ENCODE results near the gene PTDSS2.
A peak's percentile ranks its signal among the peaks of the same experiment; 100 is the strongest.

The PTDSS2 gene

GRCh38 chr11:533586-534395 lies 83.7 kb downstream of the PTDSS2 start:
- no peak for DNase-seq

DNA sequence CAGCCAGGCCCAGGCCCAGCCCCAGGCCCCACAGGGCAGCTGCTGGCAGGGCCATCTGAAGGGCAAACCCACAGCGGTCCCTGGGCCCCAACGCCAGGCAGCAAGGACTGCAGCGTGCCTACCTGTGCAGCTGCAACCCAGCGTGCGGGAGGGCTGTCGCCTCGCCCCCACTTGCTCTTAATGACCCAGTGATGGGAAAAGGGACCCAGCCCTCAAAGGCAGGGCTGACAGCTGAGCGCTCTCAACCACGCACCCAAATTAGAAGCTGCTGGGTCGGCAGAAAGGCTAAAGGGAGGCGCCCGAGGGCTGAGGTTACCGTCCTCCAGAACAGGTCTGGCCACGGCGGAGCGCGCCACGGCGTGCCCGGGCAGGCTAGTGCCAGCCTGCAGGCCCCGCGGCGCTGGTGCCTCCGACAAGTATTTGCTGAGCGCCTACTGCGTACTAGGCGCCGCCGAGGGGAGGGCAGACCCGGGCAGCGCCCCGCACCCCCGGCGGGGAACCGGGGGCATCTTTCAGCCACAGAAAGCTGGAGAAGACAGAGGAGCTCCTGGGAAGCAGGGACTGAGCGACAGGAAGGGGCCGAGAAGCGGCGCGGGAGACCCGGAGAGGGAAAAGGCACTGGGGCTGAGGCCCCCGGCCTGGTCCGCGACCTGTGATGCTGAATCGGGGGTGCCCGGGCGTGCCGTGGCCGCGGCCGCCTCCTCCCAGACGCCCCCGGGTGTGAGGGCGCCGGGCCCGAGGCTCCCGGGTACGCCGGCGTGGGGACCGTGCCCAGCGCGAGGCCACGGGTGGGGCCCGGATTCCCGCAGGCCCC lies 84.5 kb downstream of the PTDSS2 start:
- peak; percentile 50 for DNase-seq

DNA sequence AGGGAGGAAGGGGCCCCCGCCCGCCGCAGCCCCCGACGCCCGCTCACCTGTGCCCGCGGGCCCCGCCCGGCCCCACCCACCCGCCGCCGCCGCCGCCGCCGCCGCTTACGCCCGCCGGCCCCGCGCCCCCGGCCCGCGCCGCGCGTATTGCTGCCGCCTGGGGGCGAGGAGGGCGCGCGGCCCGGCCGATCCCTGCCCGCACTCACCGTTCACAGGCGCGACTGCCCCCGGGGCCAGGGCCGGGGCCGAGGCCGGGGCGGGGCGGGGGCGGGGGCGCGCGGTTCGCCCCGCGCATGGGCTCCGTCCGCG lies 85.1 kb downstream of the PTDSS2 start:
- no peak for DNase-seq

GRCh38 chr11:535519-536454 lies 85.7 kb downstream of the PTDSS2 start, which contains the start of gene HRAS:
HRAS (minus strand) TSS chr11:535576.
- DNase-seq: peak; percentile 95

GRCh38 chr11:536841-537621 lies 87.0 kb downstream of the PTDSS2 start, which contains the start of gene LRRC56:
LRRC56 (plus strand) TSS chr11:537527; CDS start chr11:540685, 3,158 bp downstream.
- DNase-seq: peak; percentile 90

DNA sequence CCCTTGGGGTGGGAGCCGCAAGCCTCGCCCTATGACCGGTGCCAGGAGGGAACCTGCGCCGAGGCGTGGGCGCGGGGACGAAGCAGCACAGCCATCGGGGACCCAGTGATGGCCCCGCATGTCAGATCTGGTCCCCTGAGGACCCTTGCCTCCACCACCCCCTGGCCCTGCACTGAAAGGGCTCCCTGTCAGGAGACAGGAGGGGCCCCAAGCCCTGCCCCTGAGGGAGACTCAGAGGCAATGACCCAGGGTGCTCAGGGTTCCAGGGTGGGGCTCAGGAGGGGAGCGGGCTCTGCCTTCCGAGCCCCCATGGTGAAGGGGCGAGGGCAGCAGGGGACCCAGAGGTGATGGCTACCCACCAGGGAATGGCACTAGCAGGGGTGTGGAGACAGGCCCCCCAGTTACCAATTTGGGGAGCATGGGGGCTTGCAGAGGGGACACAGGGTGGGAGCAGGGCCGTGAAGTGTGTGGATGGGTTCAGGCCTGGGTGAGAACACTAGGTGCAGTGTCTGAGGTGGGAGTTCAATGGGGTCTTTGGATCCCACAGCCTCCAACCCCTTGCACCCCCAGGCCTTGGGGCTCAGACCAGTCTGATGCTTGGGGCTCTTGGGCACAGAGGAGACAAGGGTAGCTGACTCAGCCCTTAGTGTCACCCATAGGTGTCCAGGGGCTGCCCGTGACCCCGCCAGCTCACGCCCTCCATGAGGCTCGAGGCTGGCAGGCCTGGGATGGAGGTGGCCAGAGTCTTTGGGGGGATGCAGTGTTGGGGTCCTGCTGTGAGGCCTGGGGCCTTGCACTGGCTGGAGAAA lies 87.7 kb downstream of the PTDSS2 start:
- DNase-seq: no peak

- no peak for DNase-seq
Observed at GRCh38 chr11:538431-539051, 88.5 kb downstream of the PTDSS2 start.

GRCh38 chr11:539971-540481 lies 89.9 kb downstream of the PTDSS2 start:
- DNase-seq: no peak

Data from retina (tissue), 1 donor.